HepG2 (cell line): ENCODE results near the gene SUSD3. TPM values are rescaled to one million over a fixed set of nuclear protein-coding genes. Genes with fewer than 3 reads are reported as not detected.

ENCODE experiments used
- ATM ChIP-seq: fragments of 450-650 bp; IDR thresholded peaks from 2 replicates; pipeline ENCODE4 v1.7.1; 2017; ENCODE audit warnings: mild to moderate bottlenecking, borderline replicate concordance
- CHD2 ChIP-seq: IDR thresholded peaks from 2 replicates; pipeline ENCODE4 v1.6.1; 2011; ENCODE audit warnings: low read depth, low read length, improper control_type of control experiment
- CREB3 ChIP-seq: sonication (generic); formaldehyde crosslinking; IDR thresholded peaks from 2 replicates; pipeline ENCODE4 v1.5.0; 2020; ENCODE audit warnings: missing genetic modification reagents
- CREM ChIP-seq, 2 experiments: sonication (generic) in 1 of 2; formaldehyde crosslinking in 1 of 2; IDR thresholded peaks; 2 replicates each; pipeline versions ENCODE4 v1.4.0 to v1.6.1; 2016 to 2020; ENCODE audit warnings: antibody characterized with exemption in 1 of 2, mild to moderate bottlenecking in 1 of 2, missing genetic modification reagents in 1 of 2
- DBP ChIP-seq: sonication (generic); formaldehyde crosslinking; IDR thresholded peaks from 2 replicates; pipeline ENCODE4 v1.4.0; 2020; ENCODE audit warnings: missing genetic modification reagents; ENCODE audit errors: not compliant biosample characterization
- EEA1 ChIP-seq: sonication (generic); formaldehyde crosslinking; IDR thresholded peaks from 2 replicates; pipeline ENCODE4 v1.5.1; 2020; ENCODE audit warnings: mild to moderate bottlenecking, missing genetic modification reagents, borderline replicate concordance
- FLYWCH1 ChIP-seq: sonication (generic); formaldehyde crosslinking; IDR thresholded peaks from 2 replicates; pipeline ENCODE4 v1.8.1; 2023; ENCODE audit warnings: mild to moderate bottlenecking, missing genetic modification reagents
- GFI1 ChIP-seq: sonication (generic); formaldehyde crosslinking; IDR thresholded peaks from 2 replicates; pipeline ENCODE4 v1.5.0; 2020; ENCODE audit warnings: missing genetic modification reagents, mild to moderate bottlenecking, borderline replicate concordance
- IKZF4 ChIP-seq: sonication (generic); formaldehyde crosslinking; IDR thresholded peaks from 2 replicates; pipeline ENCODE4 v1.5.1; 2020; ENCODE audit warnings: borderline replicate concordance, mild to moderate bottlenecking, low read depth, missing genetic modification reagents; ENCODE audit errors: not compliant biosample characterization
- ISX ChIP-seq: sonication (generic); formaldehyde crosslinking; conservative IDR thresholded peaks from 2 replicates; pipeline ENCODE4 v1.5.0; 2020; ENCODE audit warnings: missing genetic modification reagents
- JUN ChIP-seq: sonication (generic); formaldehyde crosslinking; IDR thresholded peaks from 2 replicates; pipeline ENCODE4 v1.4.0; 2020; ENCODE audit warnings: mild to moderate bottlenecking, missing genetic modification reagents
- JUNB ChIP-seq: sonication (generic); formaldehyde crosslinking; IDR thresholded peaks from 2 replicates; pipeline ENCODE4 v1.8.0; 2022; ENCODE audit warnings: missing genetic modification reagents, mild to moderate bottlenecking, borderline replicate concordance
- KDM4B ChIP-seq: sonication (generic); formaldehyde crosslinking; IDR thresholded peaks from 2 replicates; pipeline ENCODE4 v1.4.0; 2020; ENCODE audit warnings: missing genetic modification reagents
- MAFK ChIP-seq, 2 experiments: IDR thresholded peaks in 1 of 2; conservative IDR thresholded peaks in 1 of 2; 2 replicates each; pipeline ENCODE4 v1.6.1; 2011; ENCODE audit warnings: improper control_type of control experiment in 2 of 2, low read length in 2 of 2
- MED1 ChIP-seq: sonication (generic); formaldehyde crosslinking; IDR thresholded peaks from 2 replicates; pipeline ENCODE4 v1.4.0; 2020; ENCODE audit warnings: missing genetic modification reagents
- MTF1 ChIP-seq: sonication (generic); formaldehyde crosslinking; IDR thresholded peaks from 2 replicates; pipeline ENCODE4 v1.5.0; 2020; ENCODE audit warnings: missing genetic modification reagents
- PRMT3 ChIP-seq: sonication (generic); formaldehyde crosslinking; IDR thresholded peaks from 2 replicates; pipeline ENCODE4 v1.8.1; 2022; ENCODE audit warnings: low read depth, mild to moderate bottlenecking, moderate library complexity, missing genetic modification reagents, borderline replicate concordance
- RORA ChIP-seq: sonication (generic); formaldehyde crosslinking; IDR thresholded peaks from 2 replicates; pipeline ENCODE4 v1.5.0; 2020; ENCODE audit warnings: mild to moderate bottlenecking, missing genetic modification reagents, moderate library complexity
- RXRA ChIP-seq: sonication (generic); formaldehyde crosslinking; IDR thresholded peaks from 2 replicates; pipeline ENCODE4 v1.5.1; 2020; ENCODE audit warnings: missing genetic modification reagents
- SCMH1 ChIP-seq: sonication (generic); formaldehyde crosslinking; IDR thresholded peaks from 2 replicates; pipeline ENCODE4 v1.9.0; 2021; ENCODE audit warnings: missing genetic modification reagents, mild to moderate bottlenecking, borderline replicate concordance
- SKI ChIP-seq: fragments of 450-650 bp; IDR thresholded peaks from one replicate; pipeline ENCODE4 v1.6.1; 2018; ENCODE audit warnings: mild to moderate bottlenecking; ENCODE audit not compliant: partially characterized antibody
- SOX6 ChIP-seq, 2 experiments: fragments of 450-650 bp in 1 of 2; sonication (generic) in 1 of 2; formaldehyde crosslinking in 1 of 2; IDR thresholded peaks; 2 replicates each; pipeline versions ENCODE4 v1.4.0 to v1.6.1; 2017 to 2020; ENCODE audit warnings: antibody characterized with exemption in 1 of 2, mild to moderate bottlenecking in 1 of 2, missing genetic modification reagents in 1 of 2
- TARDBP ChIP-seq: sonication (generic); formaldehyde crosslinking; IDR thresholded peaks from 2 replicates; pipeline ENCODE4 v1.8.0; 2022; ENCODE audit warnings: mild to moderate bottlenecking, missing genetic modification reagents
- TEAD3 ChIP-seq: optimal IDR thresholded peaks from 2 replicates; pipeline ENCODE3; 2016; ENCODE audit warnings: borderline replicate concordance
- TEF ChIP-seq: sonication (generic); formaldehyde crosslinking; IDR thresholded peaks from 2 replicates; pipeline ENCODE4 v1.5.0; 2020; ENCODE audit warnings: missing genetic modification reagents
- ZNF253 ChIP-seq: sonication (generic); formaldehyde crosslinking; IDR thresholded peaks from 2 replicates; pipeline ENCODE4 v1.8.0; 2022; ENCODE audit warnings: mild to moderate bottlenecking, missing genetic modification reagents, borderline replicate concordance
- ZNF570 ChIP-seq: sonication (generic); formaldehyde crosslinking; IDR thresholded peaks from 2 replicates; pipeline ENCODE4 v1.4.0; 2020; ENCODE audit warnings: mild to moderate bottlenecking, missing genetic modification reagents, borderline replicate concordance
- ZNF883 ChIP-seq: sonication (generic); formaldehyde crosslinking; IDR thresholded peaks from 2 replicates; pipeline ENCODE4 v1.5.1; 2020; ENCODE audit warnings: mild to moderate bottlenecking, missing genetic modification reagents; ENCODE audit errors: not compliant biosample characterization
- ZSCAN31 ChIP-seq: sonication (generic); formaldehyde crosslinking; IDR thresholded peaks from 2 replicates; pipeline ENCODE4 v1.5.0; 2020; ENCODE audit warnings: low read depth, mild to moderate bottlenecking, missing genetic modification reagents
- polyA plus RNA-seq, 8 experiments: library from polyadenylated mRNA; depleted of rRNA in 3 of 8; stranded (reverse) in 7 of 8; unstranded in 1 of 8; fragments of >200 nt; fragmentation: Illumina TruSeq in 4 of 8; extraction: Trizol in 4 of 8; gene quantifications; 2 replicates each; pipeline versions ENCODE4 v1.2.1 to v1.2.3, GENCODE V29; 2011 to 2016; ENCODE audit warnings: low read depth in 4 of 8, missing spikeins in 1 of 8, mixed read lengths in 1 of 8; ENCODE audit not compliant: insufficient read depth in 1 of 8
- total RNA-seq, 5 experiments: library from RNA; depleted of rRNA; stranded (reverse); fragments of >200 nt; fragmentation: Illumina TruSeq; extraction: Trizol; gene quantifications; 2 replicates each; pipeline ENCODE4 v1.2.3, GENCODE V29; 2016; ENCODE audit warnings: low read depth in 1 of 5

SUSD3 gene
- total and polyA plus RNA-seq, 2 of the 13 experiments (the other 11 are each of a cell fraction or from before 2014, with no cell fraction given), result 7.0 to 9.1 TPM

- TF ChIP-seq TEF (CRISPR knock-in tag), result no peak
- TF ChIP-seq JUNB (CRISPR knock-in tag), result no peak
- TF ChIP-seq SKI, result no peak
- no peak for TF ChIP-seq ZSCAN31 (CRISPR knock-in tag)
- no peak for TF ChIP-seq RORA
- TF ChIP-seq CHD2, result no peak
- TF ChIP-seq ISX (CRISPR knock-in tag), result no peak
- TF ChIP-seq JUN (CRISPR knock-in tag), result no peak
- TF ChIP-seq ZNF883, result no peak
- TF ChIP-seq MAFK (conservative IDR thresholded peaks at IDR 0.05 in 1 of 2, IDR thresholded peaks at IDR 0.05 in 1 of 2; ENCODE audit: low read length in 2 of 2), result no peak
- TF ChIP-seq ZNF570, result no peak
- TF ChIP-seq IKZF4 (CRISPR knock-in tag), result no peak
- no peak for TF ChIP-seq TEAD3 (CRISPR knock-in tag)
- no peak for TF ChIP-seq ZNF253 (CRISPR knock-in tag)
- TF ChIP-seq CREB3 (CRISPR knock-in tag), result no peak; the same call in 1 of the 2 replicates
- 0 out of 2 replicates have a peak, but pooled peaks have one; percentile 54 for TF ChIP-seq PRMT3 (CRISPR knock-in tag)
- TF ChIP-seq SOX6 (IDR thresholded peaks at IDR 0.05), result no peak
- TF ChIP-seq SOX6 (CRISPR knock-in tag; IDR thresholded peaks at IDR 0.05), result no peak
- TF ChIP-seq MTF1 (CRISPR knock-in tag), result no peak
- TF ChIP-seq FLYWCH1 (CRISPR knock-in tag), result no peak
- peak; percentile 61; the same call in 1 of the 2 replicates for TF ChIP-seq EEA1
- TF ChIP-seq ATM, result no peak
- 0 out of 2 replicates have a peak, but pooled peaks have one; percentile 3 for TF ChIP-seq TARDBP (CRISPR knock-in tag)
- TF ChIP-seq RXRA (CRISPR knock-in tag), result no peak
- TF ChIP-seq CREM (IDR thresholded peaks at IDR 0.05), result no peak
- no peak for TF ChIP-seq CREM (CRISPR knock-in tag; IDR thresholded peaks at IDR 0.05)
- TF ChIP-seq MED1, result no peak; the same call in 1 of the 2 replicates
- TF ChIP-seq KDM4B, result no peak
- TF ChIP-seq GFI1 (CRISPR knock-in tag), result no peak
- TF ChIP-seq DBP (CRISPR knock-in tag), result no peak
- TF ChIP-seq SCMH1 (CRISPR knock-in tag), result no peak
These were observed 75.7 kb downstream of the SUSD3 start, which contains the start of gene NINJ1 (continued) for GRCh38 chr9:93134015-93134739.
